Psoas muscle (tissue), 8 donors: ENCODE results near the gene CHD2. TPM values are rescaled to one million over a fixed set of nuclear protein-coding genes. Genes with fewer than 3 reads are reported as not detected.
A peak's percentile ranks its signal among the peaks of the same experiment; 100 is the strongest.

ENCODE experiments used
- ATAC-seq, 4 donors: fragments of 200-7000 bp; cut with Tn5 transposase; one replicate each; pipeline ENCODE4 v1.9.1; 2020; ENCODE audit warnings: moderate library complexity in 3 of 4, mild to moderate bottlenecking in 2 of 4
- DNase-seq, 2 donors: peaks; one replicate each; pipeline ENCODE4 v3.0.0-alpha.2; 2020
- H3K27ac ChIP-seq: fragments of 200-600 bp; one replicate; pipeline ENCODE4 v1.8.0; 2022
- H3K27me3 ChIP-seq, 3 donors: fragments of 200-600 bp in 1 of 3; one replicate each; pipeline versions ENCODE4 v1.6.1 to v1.8.0; 2013 to 2022; ENCODE audit warnings: low read length in 2 of 3, mild to moderate bottlenecking in 2 of 3, moderate library complexity in 1 of 3; ENCODE audit not compliant: insufficient read depth in 3 of 3
- H3K36me3 ChIP-seq, 2 donors: fragments of 200-600 bp in 1 of 2; one replicate each; pipeline versions ENCODE4 v1.6.1 to v1.8.0; 2013 to 2022; ENCODE audit warnings: low read depth in 1 of 2, mild to moderate bottlenecking in 1 of 2, moderate library complexity in 1 of 2; ENCODE audit not compliant: insufficient read depth in 1 of 2
- H3K4me1 ChIP-seq: fragments of 200-600 bp; one replicate; pipeline ENCODE4 v1.8.0; 2022
- H3K4me3 ChIP-seq: fragments of 200-600 bp; one replicate; pipeline ENCODE4 v1.8.0; 2022; ENCODE audit warnings: mild to moderate bottlenecking
- H3K9me3 ChIP-seq: fragments of 200-600 bp; one replicate; pipeline ENCODE4 v1.8.0; 2022
- CTCF ChIP-seq: fragments of 200-600 bp; IDR thresholded peaks from one replicate; pipeline ENCODE4 v1.8.0; 2022; ENCODE audit warnings: antibody characterized with exemption
- WGBS, 3 donors: extraction: QIAGEN DNeasy Blood & Tissue Kit; methylation state at CpG; one replicate each; pipeline versions ENCODE4 v1.1.6 to v1.1.7; 2013; 5-methylcytosine and 5-hydroxymethylcytosine counted together
- intact Hi-C, 2 donors: fragments of 100-400 bp; cut with DNase I; formaldehyde crosslinking; loops; one replicate each; pipeline versions ENCODE4 v1.11.0 to v1.14.2; 2022
- polyA plus RNA-seq, 3 donors: library from polyadenylated mRNA; stranded (reverse); fragments of 200-250 nt; gene quantifications; one replicate each; pipeline ENCODE4 v1.2.3, GENCODE V29; 2013
- total RNA-seq, 4 donors: library from RNA; stranded (reverse); fragmentation: NEBNext Ultra II Directional in 2 of 4; extraction: Animal tissue kit (Norgen Biotek cat#: 25700) in 2 of 4; gene quantifications; one replicate each; pipeline versions ENCODE4 v1.2.1 to v1.2.4, GENCODE V29; 2021 to 2023
- donor health status: healthy with polysubstance abuse.
- donor health status: DM: no; HTN: no; CAD: no; lungs with moderate emphysema.
- donor health status: Bipolar disorder and iron deficiency.
- donor health status: healthy.
- donor health status: DM: yes; HTN: yes; CAD: no.
- donor health status: DM: no; HTN: no; CAD: no.
- donor health status: DM: no; HTN: no; CAD: no.
- donor health status: DM: yes; HTN: yes; CAD: no.

CHD2 gene
- total and polyA plus RNA-seq, 7 donors, result 11.1 to 53.0 (median 40.9) TPM

DNA sequence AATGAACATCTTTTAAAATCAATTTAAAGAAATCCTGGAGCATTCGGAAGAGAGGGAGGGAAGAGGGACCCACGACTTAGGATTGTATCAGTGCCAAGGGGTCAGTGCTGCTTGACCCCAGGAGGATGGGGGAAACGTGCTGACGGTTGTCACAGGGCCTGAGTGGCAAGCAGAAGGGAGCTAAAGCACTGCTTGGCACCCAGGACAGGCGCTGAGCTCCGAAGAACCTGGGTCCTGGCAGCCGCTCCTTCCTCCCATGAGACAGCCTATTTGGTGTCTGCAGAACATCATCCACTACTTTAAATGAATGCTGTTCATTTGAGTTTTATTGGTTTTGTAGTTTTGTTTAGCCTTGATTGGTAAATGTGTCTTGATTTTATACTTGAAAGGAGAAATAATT is 134.4 kb downstream of the CHD2 start:
- no peak for DNase-seq
- intact Hi-C loops, result loop anchor here (2.0 to 10.0 kb wide), 9 partner anchors 53 to 1288 kb away; partner anchors contain the start of gene RGMA (in 1 of the 2)
- peaks cover 32% of the 10 kb centered on the region for H3K4me1 ChIP-seq

GRCh38 chr15:93035092-93035915 is 135.2 kb downstream of the CHD2 start:
- Histone ChIP-seq H3K27me3 (no peaks in the 10 kb centered on the region), H3K36me3 (no peaks in the 10 kb centered on the region), H3K27ac (no peak overlapping the region), H3K4me1 (peaks cover 24% of the 10 kb centered on the region), H3K4me3 (no peak overlapping the region), H3K9me3 (no peaks in the 10 kb centered on the region)
- WGBS, 3 donors, result 83 to 87% (median 84%) methylated on average over 18 of the region's 18 CpGs
- DNase-seq (no peak), ATAC-seq (no peak)
- TF ChIP-seq CTCF, result no peak
- intact Hi-C loops, result loop anchor here (2.0 to 10.0 kb wide), 5 partner anchors 119 to 939 kb away; no protein-coding TSS in a partner anchor

More for the DNA sequence above, 134.4 kb downstream of the CHD2 start:
- Histone ChIP-seq H3K27me3 (no peaks in the 10 kb centered on the region), H3K36me3 (no peaks in the 10 kb centered on the region), H3K9me3 (no peaks in the 10 kb centered on the region), H3K4me3 (no peak overlapping the region), H3K27ac (no peak overlapping the region)
- no peak for ATAC-seq
- no peak for TF ChIP-seq CTCF
- WGBS, 3 donors, result 55 to 72% (median 58%) methylated on average over 7 of the region's 7 CpGs

- no peak overlapping the region for H3K27ac ChIP-seq
- no peaks in the 10 kb centered on the region for H3K36me3 ChIP-seq
- no peaks in the 10 kb centered on the region for H3K9me3 ChIP-seq
- ATAC-seq (peak; percentile 57 to 75 (median 64)), DNase-seq (peak; percentile 35 to 71)
- H3K27me3 ChIP-seq, result no peaks in the 10 kb centered on the region
- 66 to 71% (median 68%) methylated on average over 32 of the region's 32 CpGs for WGBS, 3 donors
- intact Hi-C loops, result loop anchor here (2.0 to 10.0 kb wide), 5 partner anchors 119 to 939 kb away; no protein-coding TSS in a partner anchor
- peak; percentile 56 for TF ChIP-seq CTCF
- H3K4me1 ChIP-seq, result peaks cover 16% of the 10 kb centered on the region
- H3K4me3 ChIP-seq, result no peak overlapping the region
Measured at GRCh38 chr15:93035953-93036810, 136.1 kb downstream of the CHD2 start.

GRCh38 chr15:93036951-93037819 is 137.1 kb downstream of the CHD2 start:
- ATAC-seq (peak; percentile 61 to 71 (median 70)), DNase-seq (peak; percentile 69 to 86)
- H3K27ac ChIP-seq, result peak overlapping the region; percentile 57
- WGBS, 3 donors, result 54 to 64% (median 56%) methylated on average over 29 of the region's 29 CpGs
- no peaks in the 10 kb centered on the region for H3K27me3 ChIP-seq
- H3K36me3 ChIP-seq, result no peaks in the 10 kb centered on the region
- intact Hi-C loops, result loop anchor here (10.0 kb wide), 4 partner anchors 118 to 938 kb away; no protein-coding TSS in a partner anchor
- peak; percentile 20 for TF ChIP-seq CTCF
- H3K9me3 ChIP-seq, result no peaks in the 10 kb centered on the region
- H3K4me1 ChIP-seq, result peaks cover 16% of the 10 kb centered on the region
- no peak overlapping the region for H3K4me3 ChIP-seq
